Prostate gland (tissue), 2 donors: ENCODE results near the gene BLNK. TPM values are rescaled to one million over a fixed set of nuclear protein-coding genes. Genes with fewer than 3 reads are reported as not detected.

ENCODE experiments used
- DNase-seq: peaks from one replicate; pipeline ENCODE4 v3.0.0-alpha.2; 2019; ENCODE audit warnings: low spot score
- H3K27ac ChIP-seq, 2 donors: fragments of 200-600 bp; sonication (generic); 2 replicates each; pipeline ENCODE4 v1.5.1; 2017 to 2019
- H3K27me3 ChIP-seq: fragments of 200-600 bp; sonication (generic); replicated peaks from 2 replicates; pipeline ENCODE4 v1.5.1; 2019; ENCODE audit not compliant: insufficient read depth
- H3K36me3 ChIP-seq, 2 donors: fragments of 200-600 bp; sonication (generic); 1 replicate in 1 of 2; 2 replicates in 1 of 2; pipeline versions ENCODE4 v1.5.1 to v1.8.1; 2017 to 2019
- H3K4me1 ChIP-seq: fragments of 200-600 bp; sonication (generic); replicated peaks from 2 replicates; pipeline ENCODE4 v1.5.1; 2019
- H3K4me3 ChIP-seq, 2 donors: fragments of 200-600 bp; sonication (generic); 2 replicates each; pipeline ENCODE4 v1.5.1; 2017 to 2019
- H3K9me3 ChIP-seq: fragments of 200-600 bp; sonication (generic); 2 replicates; pipeline ENCODE4 v1.5.1; 2017
- POLR2A ChIP-seq: fragments of 450-650 bp; IDR thresholded peaks from one replicate; pipeline ENCODE4 v1.6.1; 2016; ENCODE audit warnings: antibody characterized with exemption, mild to moderate bottlenecking
- POLR2AphosphoS5 ChIP-seq: sonication (generic); formaldehyde crosslinking; IDR thresholded peaks from one replicate; pipeline ENCODE4 v1.6.1; 2017; ENCODE audit warnings: antibody characterized with exemption
- WGBS: methylation state at CpG from one replicate; pipeline ENCODE4 v1.1.5; 2018; 5-methylcytosine and 5-hydroxymethylcytosine counted together
- intact Hi-C: fragments of 100-400 bp; cut with DNase I; formaldehyde crosslinking; loops from one replicate; pipeline ENCODE4 v1.14.2; 2022
- total RNA-seq, 2 donors: library from RNA; depleted of rRNA; stranded (reverse); fragments of >200 nt; gene quantifications; one replicate each; pipeline ENCODE4 v1.1.0, GENCODE V29; 2016
- TF ChIP-seq, protein P1 (sequence below), 4 experiments: fragments of 200-600 bp in 2 of 4; fragments of 450-650 bp in 2 of 4; sonication (generic) in 2 of 4; IDR thresholded peaks; 1 replicate in 3 of 4; 2 replicates in 1 of 4; pipeline ENCODE4 v1.5.1; 2016 to 2019; ENCODE audit warnings: antibody characterized with exemption in 4 of 4, mild to moderate bottlenecking in 2 of 4, moderate library complexity in 2 of 4

The BLNK gene
- total RNA-seq, 2 donors from 2014 or later: 4.8 to 8.2 TPM

DNA sequence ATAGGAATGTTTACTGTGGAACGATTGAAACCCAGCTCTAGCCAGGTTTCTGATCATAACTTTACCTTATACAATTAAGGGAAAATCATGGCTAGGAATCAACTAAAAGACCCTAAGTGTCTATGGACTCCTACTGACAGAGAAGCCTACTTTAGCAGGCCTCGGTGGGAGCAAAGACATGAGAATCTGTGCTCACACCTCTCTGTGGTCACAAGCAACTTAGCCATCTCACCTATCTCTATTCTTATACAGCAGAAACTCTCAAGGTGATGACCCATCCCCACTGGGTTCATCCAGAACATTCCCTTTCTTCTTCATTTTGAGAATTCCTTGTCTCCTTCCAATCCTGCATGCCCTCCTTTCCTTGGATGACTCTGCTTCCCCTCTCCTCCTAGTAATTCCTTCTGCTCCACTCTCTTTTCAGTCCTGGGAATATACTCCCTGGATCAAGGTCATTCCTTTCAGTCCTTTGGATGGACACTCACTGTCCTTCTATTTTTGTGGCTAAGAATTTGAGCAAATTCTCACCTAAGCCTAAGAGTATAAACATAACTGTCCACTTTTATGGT is 2.9 kb downstream of the BLNK start:
- 63% methylated on average over 2 of the region's 2 CpGs for WGBS
- Histone ChIP-seq H3K27ac (no peak overlapping the region), H3K4me3 (no peak overlapping the region)

DNA sequence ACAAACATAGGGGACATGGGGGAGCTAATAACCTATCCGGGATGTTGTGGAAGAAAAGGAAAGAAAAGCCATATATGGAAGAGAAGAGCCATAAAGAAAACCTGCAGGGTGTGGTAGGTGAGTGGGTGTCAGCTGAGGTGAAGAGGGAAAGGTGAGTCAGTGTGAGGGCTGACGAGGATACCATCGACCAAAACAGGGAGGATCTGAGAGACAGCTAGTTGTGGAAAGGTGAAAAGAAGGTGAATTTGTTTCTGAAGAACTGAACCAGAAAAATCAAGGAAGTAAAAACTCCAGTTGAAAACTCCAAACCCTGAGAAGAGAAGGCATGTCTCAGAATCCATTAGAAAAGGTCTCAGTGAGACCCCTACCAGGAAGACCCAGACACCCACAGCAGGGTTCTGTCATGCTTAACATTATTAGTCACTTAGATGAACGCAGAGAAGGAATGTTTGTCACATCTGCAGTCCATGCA is 4.1 kb downstream of the BLNK start:
- TF ChIP-seq POLR2A (no peak), POLR2AphosphoS5 (no peak)
- TF ChIP-seq, protein P1, sequence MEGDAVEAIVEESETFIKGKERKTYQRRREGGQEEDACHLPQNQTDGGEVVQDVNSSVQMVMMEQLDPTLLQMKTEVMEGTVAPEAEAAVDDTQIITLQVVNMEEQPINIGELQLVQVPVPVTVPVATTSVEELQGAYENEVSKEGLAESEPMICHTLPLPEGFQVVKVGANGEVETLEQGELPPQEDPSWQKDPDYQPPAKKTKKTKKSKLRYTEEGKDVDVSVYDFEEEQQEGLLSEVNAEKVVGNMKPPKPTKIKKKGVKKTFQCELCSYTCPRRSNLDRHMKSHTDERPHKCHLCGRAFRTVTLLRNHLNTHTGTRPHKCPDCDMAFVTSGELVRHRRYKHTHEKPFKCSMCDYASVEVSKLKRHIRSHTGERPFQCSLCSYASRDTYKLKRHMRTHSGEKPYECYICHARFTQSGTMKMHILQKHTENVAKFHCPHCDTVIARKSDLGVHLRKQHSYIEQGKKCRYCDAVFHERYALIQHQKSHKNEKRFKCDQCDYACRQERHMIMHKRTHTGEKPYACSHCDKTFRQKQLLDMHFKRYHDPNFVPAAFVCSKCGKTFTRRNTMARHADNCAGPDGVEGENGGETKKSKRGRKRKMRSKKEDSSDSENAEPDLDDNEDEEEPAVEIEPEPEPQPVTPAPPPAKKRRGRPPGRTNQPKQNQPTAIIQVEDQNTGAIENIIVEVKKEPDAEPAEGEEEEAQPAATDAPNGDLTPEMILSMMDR (IDR thresholded peaks at IDR 0.05): no peak
- H3K27ac ChIP-seq: no peak overlapping the region
- 80% methylated on average over 4 of the region's 4 CpGs for WGBS
- H3K9me3 ChIP-seq: no peaks in the 10 kb centered on the region
- H3K4me1 ChIP-seq: no peaks in the 10 kb centered on the region
- intact Hi-C loops: no loop called here
- H3K4me3 ChIP-seq: no peak overlapping the region
- DNase-seq: no peak
- H3K27me3 ChIP-seq: no peaks in the 10 kb centered on the region
- no peaks in the 10 kb centered on the region for H3K36me3 ChIP-seq

More for the DNA sequence above, 2.9 kb downstream of the BLNK start:
- TF ChIP-seq POLR2A (no peak), POLR2AphosphoS5 (no peak)
- TF ChIP-seq, protein P1 (IDR thresholded peaks at IDR 0.05): no peak
- Histone ChIP-seq H3K4me1 (peaks cover 4% of the 10 kb centered on the region), H3K9me3 (no peaks in the 10 kb centered on the region), H3K27me3 (no peaks in the 10 kb centered on the region), H3K36me3 (no peaks in the 10 kb centered on the region)
- intact Hi-C loops: no loop called here
- no peak for DNase-seq

DNA sequence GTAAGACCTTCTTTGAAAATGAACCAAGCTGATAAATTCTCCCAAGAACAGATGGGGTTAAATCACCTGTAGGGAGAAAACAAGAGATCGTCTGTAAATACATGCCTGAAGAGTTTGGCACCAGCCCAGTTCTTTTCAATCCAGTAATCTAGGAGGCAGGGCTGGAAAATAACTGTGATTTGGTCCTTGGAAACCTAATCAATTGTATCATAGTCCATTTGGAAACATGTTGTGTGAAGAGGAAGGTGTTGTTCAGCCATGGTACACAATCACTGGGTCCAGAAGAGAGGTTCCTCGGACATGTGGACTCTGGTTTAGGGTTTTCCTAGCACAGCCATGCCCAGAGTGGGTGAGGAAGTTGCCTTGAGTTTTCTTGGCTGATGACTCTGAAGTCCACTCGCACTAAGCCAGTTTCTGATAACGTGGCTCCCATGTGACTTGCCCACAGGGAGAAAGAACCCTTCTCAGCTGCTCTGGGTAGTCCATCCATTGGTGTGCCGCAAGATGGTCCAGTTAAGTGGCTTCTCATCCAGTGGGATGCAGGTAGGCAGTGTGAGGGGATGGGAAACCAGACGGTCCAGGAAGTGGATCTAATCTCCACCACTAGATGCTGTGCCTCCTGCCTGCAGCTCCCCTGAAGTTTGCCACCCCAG is 5.1 kb downstream of the BLNK start:
- 73% methylated on average over 6 of the region's 6 CpGs for WGBS
- no peak for TF ChIP-seq POLR2A
- TF ChIP-seq, protein P1 (IDR thresholded peaks at IDR 0.05): no peak
- TF ChIP-seq POLR2AphosphoS5: no peak
- H3K27me3 ChIP-seq: no peaks in the 10 kb centered on the region
- intact Hi-C loops: no loop called here
- no peaks in the 10 kb centered on the region for H3K4me1 ChIP-seq
- H3K4me3 ChIP-seq: no peak overlapping the region
- H3K9me3 ChIP-seq: no peaks in the 10 kb centered on the region
- no peak overlapping the region for H3K27ac ChIP-seq
- DNase-seq: no peak
- H3K36me3 ChIP-seq: no peaks in the 10 kb centered on the region

DNA sequence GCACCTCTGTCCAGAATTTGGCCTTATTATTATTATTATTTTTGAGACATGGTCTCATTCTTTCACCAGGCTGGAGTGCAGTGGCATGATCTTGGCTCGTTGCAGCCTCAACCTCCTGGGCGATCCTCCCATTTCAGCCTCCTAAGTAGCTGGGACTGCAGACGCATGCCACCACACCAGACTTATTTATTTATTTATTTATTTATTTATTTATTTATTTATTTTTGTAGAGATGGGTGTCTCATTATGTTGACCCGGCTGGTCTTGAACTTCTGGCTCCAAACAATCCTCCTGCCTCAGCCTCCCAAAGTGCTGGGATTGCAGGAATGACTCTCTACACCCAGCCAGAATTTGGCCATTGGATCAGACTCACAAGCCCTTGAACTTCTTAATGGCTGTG is 6.4 kb downstream of the BLNK start:
- H3K36me3 ChIP-seq: no peaks in the 10 kb centered on the region
- H3K27ac ChIP-seq: no peak overlapping the region
- WGBS: 93% methylated on average over 4 of the region's 4 CpGs
- intact Hi-C loops: no loop called here
- no peak for DNase-seq
- no peaks in the 10 kb centered on the region for H3K9me3 ChIP-seq
- H3K27me3 ChIP-seq: no peaks in the 10 kb centered on the region
- H3K4me1 ChIP-seq: no peaks in the 10 kb centered on the region
- TF ChIP-seq POLR2AphosphoS5 (no peak), POLR2A (no peak)
- TF ChIP-seq, protein P1 (IDR thresholded peaks at IDR 0.05): no peak
- H3K4me3 ChIP-seq: no peak overlapping the region

DNA sequence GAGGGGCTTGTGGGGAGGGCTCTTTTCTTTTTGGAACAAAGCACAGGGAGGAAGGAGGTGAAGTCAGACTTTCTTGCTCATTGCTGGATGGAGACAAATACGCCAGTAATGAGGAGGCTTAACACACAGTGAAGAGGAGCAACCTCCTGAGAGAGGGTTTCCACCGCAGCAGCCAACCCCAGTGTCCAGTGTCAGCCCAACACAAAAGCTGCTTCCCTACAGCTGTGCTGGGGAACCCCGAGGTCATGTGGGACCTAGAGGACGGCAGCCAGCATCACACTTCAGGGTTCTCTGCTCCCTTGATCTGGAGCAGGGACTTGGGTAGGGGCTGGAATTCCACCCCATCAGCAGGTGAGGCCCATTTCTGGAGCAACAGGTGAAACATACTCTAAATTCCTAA is 7.7 kb downstream of the BLNK start:
- intact Hi-C loops: no loop called here
- Histone ChIP-seq H3K27me3 (no peaks in the 10 kb centered on the region), H3K4me3 (no peak overlapping the region), H3K36me3 (no peaks in the 10 kb centered on the region), H3K9me3 (no peaks in the 10 kb centered on the region), H3K27ac (no peak overlapping the region), H3K4me1 (no peaks in the 10 kb centered on the region)
- 80% methylated on average over 4 of the region's 4 CpGs for WGBS
- TF ChIP-seq, protein P1 (IDR thresholded peaks at IDR 0.05): no peak
- TF ChIP-seq POLR2A: no peak
- DNase-seq: no peak
